HG02870 (cell line): ENCODE measurements around the gene MAD1L1.
"Not testable (repeated sequence)": the region's sequence is repeated elsewhere in the genome, so short reads cannot be mapped to it uniquely, and the experiment has no call there.

ENCODE experiments used
- ATAC-seq: cut with Tn5 transposase; IDR thresholded peaks from one replicate; pipeline ENCODE4 v1.9.1; 2021; ENCODE audit warnings: mild to moderate bottlenecking, moderate library complexity; ENCODE audit not compliant: unreplicated experiment

The MAD1L1 gene

GRCh38 chr7:1850111-1850975, 382.4 kb downstream of the MAD1L1 start:
- no peak for ATAC-seq

GRCh38 chr7:1849351-1850041, 383.2 kb downstream of the MAD1L1 start:
- ATAC-seq: no peak

GRCh38 chr7:1848911-1849311, 383.8 kb downstream of the MAD1L1 start:
- no peak for ATAC-seq

- ATAC-seq: no peak
Observed at GRCh38 chr7:1848013-1848640, 384.6 kb downstream of the MAD1L1 start.

- ATAC-seq: no peak
Observed at GRCh38 chr7:1847260-1848001, 385.3 kb downstream of the MAD1L1 start.

- ATAC-seq: no peak
Observed at GRCh38 chr7:1846331-1847065, 386.2 kb downstream of the MAD1L1 start.

- no peak for ATAC-seq
Observed at GRCh38 chr7:1845536-1846311, 387.0 kb downstream of the MAD1L1 start.

- ATAC-seq: no peak
Observed at GRCh38 chr7:1844951-1845390, 387.8 kb downstream of the MAD1L1 start.

GRCh38 chr7:1844336-1844950, 388.3 kb downstream of the MAD1L1 start:
- ATAC-seq: peak; percentile 23

GRCh38 chr7:1843921-1844335, 388.8 kb downstream of the MAD1L1 start:
- ATAC-seq: peak; percentile 60

- peak; percentile 40 for ATAC-seq
Observed at GRCh38 chr7:1843271-1843861, 389.4 kb downstream of the MAD1L1 start.

- no peak for ATAC-seq
Observed at GRCh38 chr7:1842321-1843221, 390.2 kb downstream of the MAD1L1 start.

- ATAC-seq: not testable (repeated sequence)
Observed at GRCh38 chr7:1841286-1842021, 391.3 kb downstream of the MAD1L1 start.

- not testable (repeated sequence) for ATAC-seq
Observed at GRCh38 chr7:1840744-1841143, 392.0 kb downstream of the MAD1L1 start.

- no peak for ATAC-seq
Observed at GRCh38 chr7:1839701-1840100, 393.0 kb downstream of the MAD1L1 start.

GRCh38 chr7:1838911-1839531, 393.7 kb downstream of the MAD1L1 start:
- not testable (repeated sequence) for ATAC-seq

- ATAC-seq: not testable (repeated sequence)
Observed at GRCh38 chr7:1838544-1838872, 394.2 kb downstream of the MAD1L1 start.
